ENCODE measurements around the gene CTTN.
"Not testable (repeated sequence)": the region's sequence is repeated elsewhere in the genome, so short reads cannot be mapped to it uniquely, and the experiment has no call there.

CTTN gene

GRCh38 chr11:70368961-70369360 is 29.4 kb upstream of the CTTN start:
- Mint-ChIP-seq H3K4me3 (no peak overlapping the region), H3K9me3 (no peaks in the 10 kb centered on the region), H3K27ac (no peak overlapping the region), H3K27me3 (no peaks in the 10 kb centered on the region), H3K36me3 (peaks cover 13% of the 10 kb centered on the region), H3K4me1 (peaks cover 31% of the 10 kb centered on the region)

- no peak overlapping the region for H3K4me3 Mint-ChIP-seq
- H3K4me1 Mint-ChIP-seq: peaks cover 13% of the 10 kb centered on the region
- H3K36me3 Mint-ChIP-seq: peaks cover 13% of the 10 kb centered on the region
- H3K27me3 Mint-ChIP-seq: no peaks in the 10 kb centered on the region
- H3K27ac Mint-ChIP-seq: no peak overlapping the region
- H3K9me3 Mint-ChIP-seq: no peaks in the 10 kb centered on the region
Measured at GRCh38 chr11:70371241-70371640, 27.1 kb upstream of the CTTN start.

- Mint-ChIP-seq H3K4me3 (no peak overlapping the region), H3K9me3 (no peaks in the 10 kb centered on the region), H3K27ac (no peak overlapping the region), H3K4me1 (peaks cover 7% of the 10 kb centered on the region), H3K36me3 (peaks cover 12% of the 10 kb centered on the region), H3K27me3 (no peaks in the 10 kb centered on the region)
Measured at GRCh38 chr11:70372076-70372475, 26.3 kb upstream of the CTTN start.

GRCh38 chr11:70376621-70377020 is 21.7 kb upstream of the CTTN start:
- Mint-ChIP-seq H3K27ac (no peak overlapping the region), H3K4me1 (no peaks in the 10 kb centered on the region), H3K4me3 (no peak overlapping the region), H3K9me3 (no peaks in the 10 kb centered on the region), H3K36me3 (peaks cover 8% of the 10 kb centered on the region), H3K27me3 (no peaks in the 10 kb centered on the region)

- no peak overlapping the region for H3K4me3 Mint-ChIP-seq
- peaks cover 8% of the 10 kb centered on the region for H3K36me3 Mint-ChIP-seq
- no peak overlapping the region for H3K27ac Mint-ChIP-seq
Measured at GRCh38 chr11:70377645-70378044, 20.7 kb upstream of the CTTN start.

GRCh38 chr11:70378506-70379134 is 19.7 kb upstream of the CTTN start:
- no peaks in the 10 kb centered on the region for H3K4me1 Mint-ChIP-seq
- H3K4me3 Mint-ChIP-seq: no peak overlapping the region
- H3K27ac Mint-ChIP-seq: no peak overlapping the region
- peaks cover 5% of the 10 kb centered on the region for H3K36me3 Mint-ChIP-seq
- H3K27me3 Mint-ChIP-seq: no peaks in the 10 kb centered on the region
- no peaks in the 10 kb centered on the region for H3K9me3 Mint-ChIP-seq

More at GRCh38 chr11:70377645-70378044, 20.7 kb upstream of the CTTN start:
- H3K4me1 Mint-ChIP-seq: no peaks in the 10 kb centered on the region
- H3K9me3 Mint-ChIP-seq: no peaks in the 10 kb centered on the region
- no peaks in the 10 kb centered on the region for H3K27me3 Mint-ChIP-seq

- no peaks in the 10 kb centered on the region for H3K9me3 Mint-ChIP-seq
- no peak overlapping the region for H3K27ac Mint-ChIP-seq
- H3K27me3 Mint-ChIP-seq: no peaks in the 10 kb centered on the region
- no peaks in the 10 kb centered on the region for H3K4me1 Mint-ChIP-seq
- no peak overlapping the region for H3K4me3 Mint-ChIP-seq
- peaks cover 9% of the 10 kb centered on the region for H3K36me3 Mint-ChIP-seq
Measured at GRCh38 chr11:70381350-70381749, 17.0 kb upstream of the CTTN start.

- Mint-ChIP-seq H3K4me3 (no peak overlapping the region), H3K27ac (peak overlapping the region; percentile 60), H3K27me3 (no peaks in the 10 kb centered on the region), H3K4me1 (no peaks in the 10 kb centered on the region), H3K9me3 (no peaks in the 10 kb centered on the region), H3K36me3 (peaks cover 9% of the 10 kb centered on the region)
Measured at GRCh38 chr11:70381872-70382861, 16.2 kb upstream of the CTTN start.

- H3K4me1 Mint-ChIP-seq: no peaks in the 10 kb centered on the region
- H3K4me3 Mint-ChIP-seq: no peak overlapping the region
- no peaks in the 10 kb centered on the region for H3K9me3 Mint-ChIP-seq
Measured at GRCh38 chr11:70383664-70384565, 14.4 kb upstream of the CTTN start.

GRCh38 chr11:70384566-70385152 is 13.7 kb upstream of the CTTN start:
- Mint-ChIP-seq H3K9me3 (no peaks in the 10 kb centered on the region), H3K36me3 (peaks cover 7% of the 10 kb centered on the region), H3K27me3 (no peaks in the 10 kb centered on the region), H3K27ac (no peak overlapping the region), H3K4me3 (no peak overlapping the region), H3K4me1 (no peaks in the 10 kb centered on the region)

More at GRCh38 chr11:70383664-70384565, 14.4 kb upstream of the CTTN start:
- Mint-ChIP-seq H3K27me3 (no peaks in the 10 kb centered on the region), H3K27ac (no peak overlapping the region), H3K36me3 (peaks cover 7% of the 10 kb centered on the region)

GRCh38 chr11:70387564-70387963 is 10.8 kb upstream of the CTTN start:
- Mint-ChIP-seq H3K27ac (no peak overlapping the region), H3K9me3 (no peaks in the 10 kb centered on the region), H3K4me3 (no peak overlapping the region), H3K36me3 (peaks cover 5% of the 10 kb centered on the region), H3K4me1 (no peaks in the 10 kb centered on the region), H3K27me3 (no peaks in the 10 kb centered on the region)

GRCh38 chr11:70389201-70389600 is 9.1 kb upstream of the CTTN start:
- H3K27me3 Mint-ChIP-seq: peaks cover 3% of the 10 kb centered on the region
- H3K36me3 Mint-ChIP-seq: peaks cover 5% of the 10 kb centered on the region
- no peaks in the 10 kb centered on the region for H3K4me1 Mint-ChIP-seq
- no peak overlapping the region for H3K27ac Mint-ChIP-seq
- no peaks in the 10 kb centered on the region for H3K9me3 Mint-ChIP-seq
- H3K4me3 Mint-ChIP-seq: no peak overlapping the region

GRCh38 chr11:70390882-70391281 is 7.4 kb upstream of the CTTN start:
- H3K4me1 Mint-ChIP-seq, H3K36me3 Mint-ChIP-seq, H3K4me3 Mint-ChIP-seq, H3K27ac Mint-ChIP-seq, H3K9me3 Mint-ChIP-seq, H3K27me3 Mint-ChIP-seq: not testable (repeated sequence)

GRCh38 chr11:70394211-70394950 is 3.9 kb upstream of the CTTN start:
- peaks cover 8% of the 10 kb centered on the region for H3K36me3 Mint-ChIP-seq
- peaks cover 11% of the 10 kb centered on the region for H3K4me1 Mint-ChIP-seq
- peaks cover 14% of the 10 kb centered on the region for H3K27me3 Mint-ChIP-seq
- H3K9me3 Mint-ChIP-seq: no peaks in the 10 kb centered on the region
- H3K27ac Mint-ChIP-seq: no peak overlapping the region
- H3K4me3 Mint-ChIP-seq: no peak overlapping the region

All from activated naive CD4-positive, alpha-beta T cell treated with anti-CD3 and anti-CD28 coated beads, Interleukin-2, amount 50 U/mL, for 24 hours (primary cell).